ENCODE data around the gene CRELD2. TPM values are rescaled to one million over a fixed set of nuclear protein-coding genes. Genes with fewer than 3 reads are reported as not detected.
A peak's percentile ranks its signal among the peaks of the same experiment; 100 is the strongest.

The CRELD2 gene, protein sequence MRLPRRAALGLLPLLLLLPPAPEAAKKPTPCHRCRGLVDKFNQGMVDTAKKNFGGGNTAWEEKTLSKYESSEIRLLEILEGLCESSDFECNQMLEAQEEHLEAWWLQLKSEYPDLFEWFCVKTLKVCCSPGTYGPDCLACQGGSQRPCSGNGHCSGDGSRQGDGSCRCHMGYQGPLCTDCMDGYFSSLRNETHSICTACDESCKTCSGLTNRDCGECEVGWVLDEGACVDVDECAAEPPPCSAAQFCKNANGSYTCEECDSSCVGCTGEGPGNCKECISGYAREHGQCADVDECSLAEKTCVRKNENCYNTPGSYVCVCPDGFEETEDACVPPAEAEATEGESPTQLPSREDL
- total RNA-seq (2014; rRNA removed; shearing (Covaris generic)) = 49.7 and 56.7 TPM in 2 replicates

DNA sequence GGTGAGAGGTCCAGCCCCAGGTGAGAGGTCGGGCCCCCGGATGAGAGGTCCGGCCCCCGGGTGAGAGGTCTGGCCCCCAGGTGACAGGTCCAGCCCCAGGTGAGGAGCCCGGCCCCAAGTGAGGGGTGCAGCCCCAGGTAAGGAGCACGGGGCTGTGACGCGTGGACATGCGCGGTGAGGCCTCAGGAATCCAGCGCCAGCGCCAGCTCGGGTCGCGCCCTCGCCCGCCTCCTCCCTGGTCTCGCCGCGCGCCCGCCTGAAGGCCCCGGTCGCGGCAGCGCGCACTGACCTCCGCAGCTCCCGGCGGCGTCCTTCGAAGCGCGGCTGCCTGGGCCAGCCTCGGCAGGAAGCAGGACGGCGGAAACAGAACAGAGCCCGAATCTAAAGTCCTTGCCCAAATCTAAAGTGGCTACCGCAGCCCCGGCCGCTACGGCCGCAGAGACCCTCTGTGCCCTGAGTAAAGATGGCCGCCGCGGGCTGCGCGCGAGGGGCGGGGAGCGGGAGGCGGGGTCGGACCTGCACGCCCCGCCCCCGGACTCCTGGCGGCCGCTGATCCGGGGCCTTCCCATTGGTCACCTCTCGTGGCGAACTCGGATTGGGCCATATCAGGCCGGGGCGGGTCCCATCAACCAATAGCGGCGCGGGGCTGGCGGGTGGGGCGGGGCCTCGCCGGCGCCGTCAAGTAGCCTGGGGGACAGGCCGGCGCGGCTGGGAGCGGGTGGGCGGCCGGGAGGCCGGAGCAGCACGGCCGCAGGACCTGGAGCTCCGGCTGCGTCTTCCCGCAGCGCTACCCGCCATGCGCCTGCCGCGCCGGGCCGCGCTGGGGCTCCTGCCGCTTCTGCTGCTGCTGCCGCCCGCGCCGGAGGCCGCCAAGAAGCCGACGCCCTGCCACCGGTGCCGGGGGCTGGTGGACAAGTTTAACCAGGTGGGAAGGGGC is at the start of gene CRELD2, which contains the start of gene ALG12:
Gene CRELD2, plus strand, starts transcription at position 661 of the 937 bp plus-strand sequence. Its CDS starts 136 bp downstream, at position 797.
Gene ALG12, minus strand, starts transcription at position 465 of the 937 bp plus-strand sequence. CDS start 4,673 bp downstream, outside the sequence.
- peak; percentile 93 for DNase-seq (ENCODE audit: low read depth)

DNA sequence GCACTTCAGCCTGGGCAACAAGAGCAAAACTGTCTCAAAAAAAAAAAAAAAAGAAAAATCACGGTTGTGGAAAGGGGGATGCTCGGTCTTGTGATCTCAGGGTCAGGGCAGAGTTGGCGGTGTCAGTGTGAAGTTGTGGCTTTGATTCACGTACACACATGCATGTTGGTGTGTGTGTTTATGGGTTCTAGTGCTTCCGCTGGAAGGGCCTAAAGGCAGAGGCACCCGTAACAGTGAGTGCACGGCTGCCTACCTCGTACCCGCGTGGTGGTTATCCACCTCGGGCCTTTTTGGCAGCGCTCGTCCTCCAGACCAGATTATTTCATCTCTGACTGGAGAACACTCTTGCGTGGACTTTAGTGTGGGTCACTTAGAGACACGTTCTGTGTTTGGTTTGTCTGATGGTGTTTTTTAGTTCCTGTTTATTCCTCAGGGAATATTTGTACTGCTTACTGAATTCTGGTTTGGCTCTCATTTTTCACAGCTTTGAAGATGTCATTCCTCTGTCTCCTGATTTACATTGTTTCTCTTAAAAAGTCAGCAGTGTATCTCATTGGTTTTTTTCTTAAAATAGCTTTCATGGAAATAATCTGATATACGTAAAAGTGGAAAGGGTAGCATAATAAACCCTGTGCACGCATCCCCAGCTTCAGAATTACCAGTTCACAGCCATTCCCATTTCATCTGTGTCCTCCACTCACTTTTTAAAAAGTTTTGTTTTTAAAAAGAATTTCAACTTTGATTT is 49.2 kb upstream of the CRELD2 start:
- DNase-seq (ENCODE audit: low read depth) = no peak

DNA sequence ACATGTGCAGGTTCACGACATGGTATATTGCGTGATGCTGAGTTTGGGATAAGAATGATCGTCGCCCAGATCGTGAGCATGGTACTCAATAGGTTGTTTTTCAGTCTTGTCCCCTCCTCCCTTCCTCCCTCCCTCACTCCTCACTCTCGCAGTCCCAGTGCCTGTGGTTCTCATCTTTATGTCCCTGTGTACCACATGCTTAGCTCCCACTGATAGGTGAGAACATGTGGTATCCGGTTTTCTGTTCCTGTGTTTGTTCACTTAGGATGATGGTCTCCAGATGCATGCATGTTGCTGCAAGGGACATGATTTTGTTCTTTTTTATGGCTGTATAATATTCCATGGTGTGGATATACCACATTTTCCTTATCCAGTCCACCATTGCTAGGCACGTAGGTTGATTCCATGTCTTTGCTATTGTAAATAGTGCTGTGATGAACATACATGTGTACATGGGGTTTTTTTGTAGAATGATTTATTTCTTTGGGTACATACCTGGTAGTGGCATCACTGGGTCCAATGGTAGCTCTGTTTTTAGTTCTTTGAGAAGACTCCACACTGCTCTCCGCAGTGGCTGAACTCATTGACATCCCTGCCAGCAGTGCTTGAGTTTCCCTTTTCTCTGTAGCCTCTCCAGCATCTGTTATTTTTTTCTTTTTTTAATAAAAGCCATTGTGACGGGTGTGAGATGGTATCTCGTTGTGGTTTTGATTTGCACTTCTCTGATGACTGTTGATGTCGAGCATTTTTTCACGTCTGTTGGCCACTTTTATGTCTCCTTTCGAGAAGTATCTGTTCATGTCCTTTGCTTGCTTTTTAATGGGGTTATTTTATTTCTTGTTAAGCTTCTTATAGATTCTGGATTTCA is 48.4 kb upstream of the CRELD2 start:
- DNase-seq (ENCODE audit: low read depth) = no peak

DNA sequence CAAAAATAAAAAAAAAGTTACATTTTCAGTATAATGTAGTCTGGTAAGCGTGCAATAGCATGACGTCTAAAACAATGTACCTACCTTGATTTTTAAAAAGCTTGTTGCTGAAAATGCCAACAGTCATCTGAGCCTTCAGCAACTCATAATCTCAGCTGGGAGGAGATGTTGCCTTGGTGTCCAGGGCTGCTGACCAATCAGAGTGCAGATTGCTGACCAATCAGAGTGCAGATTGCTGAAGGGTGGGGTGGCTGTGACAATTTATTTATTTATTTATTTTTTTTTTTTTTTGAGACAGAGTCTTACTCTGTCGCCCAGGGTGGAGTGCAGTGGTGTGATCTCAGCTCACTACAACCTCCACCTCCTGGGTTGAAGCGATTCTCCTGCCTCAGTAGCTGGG is 47.0 kb upstream of the CRELD2 start:
- no peak for DNase-seq (ENCODE audit: low read depth)

DNA sequence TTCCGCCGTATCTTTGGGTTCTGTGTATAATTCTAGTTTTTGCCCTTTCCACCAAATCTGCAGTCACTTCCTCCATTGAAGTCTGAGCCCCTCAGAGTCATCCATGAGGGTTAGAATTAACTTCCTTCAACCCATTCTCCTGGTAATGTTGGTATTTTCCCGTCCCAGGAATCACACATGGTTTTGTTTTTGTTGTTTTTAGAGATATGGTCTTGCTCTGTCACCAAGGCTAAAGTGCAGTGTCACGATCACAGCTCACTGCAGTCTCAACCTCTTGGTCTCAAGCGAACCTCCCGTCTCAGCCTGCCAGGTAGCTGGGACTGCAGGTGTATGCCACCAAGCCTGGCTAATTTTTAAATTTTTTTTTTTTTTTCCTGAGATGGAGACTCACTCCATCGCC is 46.1 kb upstream of the CRELD2 start:
- DNase-seq (ENCODE audit: low read depth) = no peak

DNA sequence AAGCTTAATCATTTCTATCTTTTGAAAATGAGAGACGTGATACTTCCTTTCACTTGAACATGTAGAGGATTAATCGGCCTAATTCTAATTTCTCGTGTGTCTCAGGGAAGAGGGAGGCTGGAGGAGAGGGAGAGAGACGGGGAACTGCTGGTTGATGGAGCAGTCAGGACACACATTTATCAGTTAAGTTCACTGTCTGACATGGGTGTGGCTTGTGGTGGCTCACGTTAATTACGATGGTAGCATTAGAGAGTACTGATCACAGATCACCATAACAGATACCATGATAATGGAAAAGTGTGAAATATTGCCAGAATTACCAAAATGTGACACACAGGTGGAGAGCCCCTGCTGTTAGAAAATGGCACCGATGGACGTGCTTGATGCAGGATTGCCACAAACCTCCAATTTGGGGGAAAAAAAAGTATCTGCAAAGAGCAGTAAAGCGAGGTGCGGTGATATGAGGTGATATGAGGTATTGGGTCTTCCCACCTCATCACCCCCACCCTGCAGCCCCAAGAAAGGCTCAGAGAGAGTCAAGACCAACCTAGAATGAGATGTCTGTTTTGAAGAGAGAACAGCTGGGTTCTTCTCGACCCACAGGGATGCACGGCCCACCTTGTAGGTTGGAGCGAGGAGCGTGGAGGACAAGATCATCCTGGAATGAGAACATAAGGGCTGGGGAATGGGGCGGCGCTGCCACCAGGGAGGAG is 45.0 kb upstream of the CRELD2 start:
- DNase-seq (ENCODE audit: low read depth) = no peak

DNA sequence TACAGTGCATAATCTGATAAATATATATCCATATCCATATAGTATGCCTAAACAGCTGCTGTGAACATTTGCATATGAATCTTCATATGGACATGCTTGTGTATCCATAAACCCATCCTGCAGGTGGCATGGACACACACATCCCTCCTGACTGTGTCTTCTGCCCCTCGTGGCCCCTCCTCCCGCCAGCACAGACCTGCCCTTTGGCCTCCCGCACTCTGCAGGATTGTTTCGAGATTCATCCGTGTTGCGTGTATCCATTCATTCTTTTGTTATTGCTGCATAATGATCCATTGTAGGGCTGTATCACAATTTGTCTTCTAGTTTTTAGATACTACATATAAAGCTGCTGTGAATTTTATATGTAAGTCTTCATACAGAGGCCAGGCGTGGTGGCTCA is 40.8 kb upstream of the CRELD2 start:
- no peak for DNase-seq (ENCODE audit: low read depth)

DNA sequence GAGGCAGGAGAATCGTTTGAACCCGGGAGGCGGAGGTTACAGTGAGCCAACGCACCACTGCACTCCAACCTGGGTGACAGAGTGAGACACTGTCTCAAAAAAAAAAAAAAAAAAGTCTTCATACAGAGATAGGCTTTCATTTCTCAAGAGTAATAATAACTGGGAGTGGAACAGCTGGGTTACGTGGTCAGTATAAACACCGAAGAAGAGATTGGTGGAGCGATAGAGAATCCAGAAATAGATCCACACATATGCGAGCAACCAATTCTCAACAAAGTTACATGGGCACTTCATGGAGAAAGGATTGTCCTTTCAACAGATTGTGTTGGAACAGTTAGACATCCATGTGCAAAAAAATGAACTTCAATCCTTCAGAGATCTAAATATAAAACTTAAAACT is 40.2 kb upstream of the CRELD2 start:
- DNase-seq (ENCODE audit: low read depth) = no peak

DNA sequence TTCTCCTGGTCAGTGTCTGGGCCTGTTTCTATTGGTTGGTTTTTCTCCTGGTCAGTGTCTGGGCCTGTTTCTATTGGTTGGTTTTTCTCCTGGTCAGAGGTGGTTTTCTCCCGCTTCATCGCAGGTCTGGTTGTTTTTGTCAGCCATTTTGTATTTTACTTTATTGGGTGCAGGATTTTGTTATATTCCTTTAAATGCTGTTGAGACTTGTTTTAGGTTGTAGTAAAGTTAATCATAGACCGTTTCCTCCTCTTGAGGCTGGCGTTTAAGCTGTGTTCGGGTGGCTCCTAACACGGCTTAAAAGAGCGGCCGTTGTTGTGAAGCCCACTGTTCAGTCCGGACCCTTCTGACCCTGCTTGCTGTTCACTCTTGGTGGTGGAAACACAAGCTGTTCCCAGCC is 38.6 kb upstream of the CRELD2 start:
- no peak for DNase-seq (ENCODE audit: low read depth)

DNA sequence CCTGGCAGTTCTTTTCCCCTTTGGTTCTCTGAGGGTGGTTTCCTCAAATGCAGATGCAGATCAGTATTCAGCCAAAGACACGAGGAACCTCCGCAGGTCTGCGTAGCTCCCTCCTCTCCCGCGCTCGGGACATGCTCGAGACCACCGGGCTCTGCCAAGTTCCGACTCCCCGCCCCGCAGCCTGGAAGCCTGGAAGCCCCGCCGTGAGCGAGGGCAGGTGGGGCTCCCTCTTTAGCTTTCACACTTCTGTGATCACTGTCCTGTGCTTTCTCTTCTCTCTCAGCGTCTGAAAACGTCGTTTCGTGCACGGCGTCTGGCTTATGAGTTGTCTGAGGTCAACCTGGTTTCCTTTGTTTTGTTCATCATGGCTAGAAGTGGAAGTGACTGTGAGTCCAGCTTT is 38.2 kb upstream of the CRELD2 start:
- no peak for DNase-seq (ENCODE audit: low read depth)

DNA sequence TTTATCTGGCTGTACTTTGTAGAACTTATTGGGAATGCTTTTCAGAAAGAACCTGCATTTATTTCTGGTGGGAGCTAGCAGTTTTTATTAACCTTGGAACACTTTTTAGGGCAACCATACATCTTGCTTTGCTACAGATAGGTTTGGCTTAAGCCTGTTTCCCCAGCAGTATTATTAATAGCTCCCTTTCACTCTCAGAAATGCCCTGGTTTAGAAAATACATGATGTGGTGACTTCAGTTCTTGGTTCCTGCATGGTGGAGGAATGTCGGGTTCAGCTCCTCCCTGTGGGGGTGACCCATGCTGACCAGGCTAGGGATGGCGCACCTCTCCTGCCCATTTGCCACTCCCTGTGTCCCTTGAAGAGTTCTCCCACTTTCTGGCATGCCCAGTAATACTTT is 36.6 kb upstream of the CRELD2 start:
- no peak for DNase-seq (ENCODE audit: low read depth)

DNA sequence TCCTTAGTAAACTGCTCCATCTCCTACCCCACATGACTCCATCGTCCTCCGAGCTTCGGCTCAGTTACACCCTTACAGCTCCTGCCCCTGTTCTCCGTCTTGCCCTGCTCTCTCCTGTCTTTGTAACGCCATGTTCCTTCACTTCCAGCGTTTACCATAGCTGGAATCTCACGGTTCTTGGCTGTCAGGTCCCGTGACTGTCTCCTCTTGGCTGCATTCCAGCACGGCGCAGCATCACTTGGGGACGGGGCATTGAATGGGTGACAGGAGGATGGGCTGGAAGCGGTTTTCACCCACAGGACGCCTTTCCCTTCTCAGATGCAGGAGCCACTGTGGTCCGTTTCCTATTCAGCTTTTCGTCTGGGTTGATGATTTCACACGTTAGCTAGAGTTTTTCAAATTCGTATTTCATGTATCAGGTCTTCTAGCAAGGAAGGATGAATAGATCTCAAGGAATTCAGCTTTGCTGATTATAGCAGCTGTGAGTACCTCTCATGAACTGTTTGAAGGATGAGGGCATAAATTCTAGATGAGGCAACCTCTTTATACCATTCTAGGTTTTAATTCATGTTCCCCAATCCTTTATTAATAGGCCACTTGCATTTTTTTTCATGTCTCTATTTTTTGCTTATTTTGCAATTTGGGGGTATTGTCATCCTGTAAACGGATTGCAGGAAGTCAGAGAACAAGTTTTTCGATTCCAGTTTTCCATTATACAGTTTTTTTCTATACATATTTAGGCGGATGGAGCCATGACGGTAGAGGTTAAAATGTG is 35.7 kb upstream of the CRELD2 start:
- DNase-seq (ENCODE audit: low read depth) = no peak

DNA sequence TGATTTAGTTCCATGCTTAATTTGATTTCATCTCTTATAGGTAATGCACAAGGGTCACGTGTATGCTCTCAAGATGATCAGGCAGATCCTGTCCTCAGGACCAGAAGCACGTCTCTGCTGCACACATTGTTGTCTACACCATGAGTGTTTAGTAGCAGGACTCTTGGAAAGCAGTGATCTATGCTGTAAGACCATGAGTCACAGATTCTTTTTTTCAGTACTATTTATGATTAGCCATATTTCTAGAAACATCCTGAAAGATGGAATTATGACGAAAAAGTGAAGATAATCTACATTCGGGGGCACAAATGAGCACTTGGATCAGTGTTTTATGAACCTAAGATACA is 35.2 kb upstream of the CRELD2 start:
- no peak for DNase-seq (ENCODE audit: low read depth)

DNA sequence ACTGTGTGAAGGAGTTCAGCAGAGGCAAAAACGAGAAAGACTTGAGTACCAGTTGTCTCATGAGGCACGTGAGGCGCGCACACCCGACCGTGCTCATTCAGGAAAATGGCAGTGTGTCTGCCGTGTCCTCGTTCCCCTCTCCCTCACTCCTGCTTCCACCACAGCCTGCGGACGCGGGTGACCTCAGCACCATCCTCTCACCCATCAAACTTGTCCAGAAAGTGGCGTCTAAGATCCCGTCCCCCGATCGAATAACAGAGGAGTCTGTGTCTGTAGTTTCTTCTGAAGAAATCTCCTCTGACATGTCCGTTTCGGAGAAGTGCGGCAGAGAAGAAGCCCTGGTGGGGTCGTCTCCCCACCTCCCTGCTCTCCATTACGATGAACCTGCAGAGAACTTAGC is 34.4 kb upstream of the CRELD2 start:
- DNase-seq (ENCODE audit: low read depth) = no peak

DNA sequence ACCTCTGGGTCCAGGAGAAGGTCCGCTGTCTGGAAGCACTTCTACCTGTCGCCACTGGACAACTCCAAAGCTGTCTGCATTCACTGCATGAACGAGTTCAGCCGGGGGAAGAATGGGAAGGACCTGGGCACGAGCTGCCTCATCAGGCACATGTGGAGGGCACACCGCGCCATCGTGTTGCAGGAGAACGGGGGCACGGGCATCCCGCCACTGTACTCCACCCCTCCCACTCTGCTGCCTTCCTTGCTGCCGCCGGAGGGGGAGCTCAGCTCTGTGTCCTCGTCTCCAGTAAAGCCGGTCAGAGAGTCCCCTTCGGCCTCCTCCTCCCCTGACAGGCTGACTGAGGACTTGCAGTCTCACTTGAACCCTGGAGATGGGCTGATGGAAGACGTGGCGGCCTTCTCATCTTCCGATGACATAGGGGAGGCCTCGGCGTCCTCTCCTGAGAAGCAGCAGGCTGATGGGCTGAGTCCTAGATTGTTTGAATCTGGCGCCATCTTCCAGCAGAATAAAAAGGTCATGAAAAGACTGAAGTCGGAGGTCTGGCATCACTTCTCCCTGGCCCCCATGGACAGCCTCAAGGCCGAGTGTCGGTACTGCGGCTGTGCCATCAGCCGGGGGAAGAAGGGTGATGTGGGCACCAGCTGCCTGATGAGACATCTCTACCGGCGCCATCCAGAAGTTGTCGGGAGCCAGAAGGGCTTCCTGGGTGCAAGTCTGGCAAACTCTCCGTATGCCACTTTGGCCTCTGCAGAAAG is 33.8 kb upstream of the CRELD2 start:
- no peak for DNase-seq (ENCODE audit: low read depth)

DNA sequence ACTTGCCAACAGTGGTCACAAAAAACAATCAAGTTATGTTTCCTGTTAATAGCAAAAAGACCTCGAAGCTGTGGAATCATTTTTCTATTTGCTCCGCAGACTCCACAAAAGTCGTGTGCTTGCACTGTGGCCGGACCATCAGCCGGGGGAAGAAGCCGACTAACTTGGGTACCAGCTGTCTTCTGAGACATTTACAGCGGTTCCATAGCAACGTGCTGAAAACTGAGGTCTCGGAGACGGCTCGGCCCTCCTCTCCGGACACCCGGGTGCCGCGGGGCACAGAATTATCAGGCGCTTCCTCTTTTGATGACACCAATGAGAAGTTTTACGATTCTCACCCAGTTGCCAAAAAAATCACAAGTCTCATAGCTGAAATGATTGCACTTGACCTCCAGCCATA is 33.2 kb upstream of the CRELD2 start:
- DNase-seq (ENCODE audit: low read depth) = no peak

DNA sequence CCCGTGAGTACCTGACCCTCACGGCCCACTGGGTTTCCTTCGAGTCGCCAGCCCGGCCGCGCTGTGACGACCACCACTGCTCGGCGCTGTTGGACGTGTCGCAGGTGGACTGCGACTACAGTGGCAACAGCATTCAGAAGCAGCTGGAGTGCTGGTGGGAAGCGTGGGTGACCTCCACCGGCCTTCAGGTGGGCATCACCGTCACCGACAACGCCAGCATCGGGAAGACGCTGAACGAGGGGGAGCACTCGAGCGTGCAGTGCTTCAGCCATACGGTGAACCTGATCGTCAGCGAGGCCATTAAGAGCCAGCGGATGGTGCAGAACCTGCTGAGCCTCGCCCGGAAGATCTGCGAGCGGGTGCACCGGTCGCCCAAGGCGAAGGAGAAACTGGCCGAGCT is 32.6 kb upstream of the CRELD2 start:
- no peak for DNase-seq (ENCODE audit: low read depth)

DNA sequence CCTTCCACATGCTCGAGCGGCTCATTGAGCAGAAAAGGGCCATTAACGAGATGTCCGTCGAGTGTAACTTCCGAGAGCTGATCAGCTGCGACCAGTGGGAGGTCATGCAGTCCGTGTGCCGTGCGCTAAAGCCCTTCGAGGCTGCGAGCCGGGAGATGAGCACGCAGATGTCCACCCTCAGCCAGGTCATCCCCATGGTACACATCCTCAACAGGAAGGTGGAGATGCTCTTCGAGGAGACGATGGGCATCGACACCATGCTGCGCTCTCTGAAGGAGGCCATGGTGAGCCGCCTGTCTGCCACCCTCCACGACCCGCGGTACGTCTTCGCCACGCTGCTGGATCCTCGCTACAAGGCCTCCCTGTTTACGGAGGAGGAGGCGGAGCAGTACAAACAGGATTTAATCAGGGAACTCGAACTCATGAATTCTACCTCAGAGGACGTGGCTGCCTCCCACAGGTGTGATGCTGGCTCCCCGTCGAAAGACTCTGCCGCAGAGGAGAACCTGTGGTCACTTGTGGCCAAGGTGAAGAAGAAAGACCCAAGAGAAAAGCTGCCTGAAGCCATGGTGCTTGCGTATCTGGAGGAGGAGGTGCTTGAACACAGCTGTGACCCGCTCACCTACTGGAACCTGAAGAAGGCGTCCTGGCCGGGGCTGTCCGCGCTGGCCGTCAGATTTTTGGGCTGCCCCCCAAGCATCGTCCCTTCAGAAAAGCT is 31.9 kb upstream of the CRELD2 start:
- DNase-seq (ENCODE audit: low read depth) = no peak
